IMR-90 (cell line): ENCODE measurements around the gene CDV3. TPM values are rescaled to one million over a fixed set of nuclear protein-coding genes. Genes with fewer than 3 reads are reported as not detected.

Source experiments
- ATAC-seq: fragments of 200-7000 bp; cut with Tn5 transposase; 2 replicates; pipeline ENCODE4 v1.9.1; 2020; ENCODE audit warnings: low read depth, mild to moderate bottlenecking, moderate library complexity
- BruUV-seq: library from RNA; stranded (reverse); fragments of 400-500 nt; replicated peaks from 2 replicates; lab custom pipeline; 2021; lab: Mats Ljungman, UMichigan
- CTCF ChIA-PET: fragments of 300-600 bp; formaldehyde crosslinking; extraction: SDS; loops from one replicate; lab custom pipeline; 2021; ENCODE audit warnings: antibody characterized with exemption; lab: Yijun Ruan, JAX
- POLR2A ChIA-PET: fragments of 300-600 bp; sonication (Branson Sonifier 250); formaldehyde crosslinking; loops from one replicate; lab custom pipeline; 2022; ENCODE audit warnings: antibody characterized with exemption; ENCODE audit not compliant: unreplicated experiment; lab: Charles Lee
- DNase-seq: peaks from one replicate; pipeline ENCODE4 v3.0.0; 2013
- H2AFZ ChIP-seq: replicated peaks from 2 replicates; pipeline ENCODE3; 2013; ENCODE audit warnings: low read length, mild to moderate bottlenecking; ENCODE audit not compliant: poor library complexity
- H2AK5ac ChIP-seq: 2 replicates; pipeline ENCODE4 v1.6.1; 2013; ENCODE audit warnings: low read depth, low read length, inconsistent platforms
- H2AK9ac ChIP-seq: replicated peaks from 2 replicates; pipeline ENCODE3; 2013; ENCODE audit warnings: mild to moderate bottlenecking, low read depth, low read length, moderate library complexity; ENCODE audit not compliant: poor library complexity
- H2BK120ac ChIP-seq: 2 replicates; pipeline ENCODE4 v1.6.1; 2013; ENCODE audit warnings: low read depth, low read length, inconsistent platforms
- H2BK15ac ChIP-seq: 3 replicates; pipeline ENCODE4 v1.6.1; 2013; ENCODE audit warnings: low read depth, low read length, inconsistent platforms
- H2BK20ac ChIP-seq: 2 replicates; pipeline ENCODE4 v1.6.1; 2013; ENCODE audit warnings: low read depth, mild to moderate bottlenecking, inconsistent platforms, low read length, moderate library complexity
- H2BK5ac ChIP-seq: 2 replicates; pipeline ENCODE4 v1.6.1; 2013; ENCODE audit warnings: mild to moderate bottlenecking, low read depth, low read length, inconsistent platforms; ENCODE audit not compliant: poor library complexity, severe bottlenecking
- H3K14ac ChIP-seq: replicated peaks from 2 replicates; pipeline ENCODE4 v1.6.1; 2013; ENCODE audit warnings: low read depth, low read length, inconsistent platforms
- H3K18ac ChIP-seq: 2 replicates; pipeline ENCODE4 v1.6.1; 2013; ENCODE audit warnings: low read depth, low read length, control low read depth
- H3K23ac ChIP-seq: 2 replicates; pipeline ENCODE4 v1.6.1; 2013; ENCODE audit warnings: low read depth, low read length, inconsistent platforms
- H3K27ac ChIP-seq: 2 replicates; pipeline ENCODE4 v1.5.1; 2013; ENCODE audit warnings: mild to moderate bottlenecking, control low read depth, low read length; ENCODE audit not compliant: insufficient read depth
- H3K27me3 ChIP-seq: 2 replicates; pipeline ENCODE4 v1.6.1; 2013; ENCODE audit warnings: low read length; ENCODE audit not compliant: control insufficient read depth, insufficient read depth
- H3K36me3 ChIP-seq: 2 replicates; pipeline ENCODE4 v1.6.1; 2013; ENCODE audit warnings: low read length, mixed read lengths; ENCODE audit not compliant: control insufficient read depth, insufficient read depth
- H3K4ac ChIP-seq: 2 replicates; pipeline ENCODE4 v1.6.1; 2013; ENCODE audit warnings: low read depth, low read length, inconsistent platforms
- H3K4me1 ChIP-seq: 2 replicates; pipeline ENCODE4 v1.6.1; 2013; ENCODE audit warnings: low read length, mixed read lengths; ENCODE audit not compliant: control insufficient read depth, insufficient read depth
- H3K4me2 ChIP-seq: 2 replicates; pipeline ENCODE4 v1.6.1; 2013; ENCODE audit warnings: low read depth, mild to moderate bottlenecking, control low read depth, low read length, moderate library complexity
- H3K4me3 ChIP-seq: 2 replicates; pipeline ENCODE4 v1.5.1; 2013; ENCODE audit warnings: low read depth, mild to moderate bottlenecking, control low read depth, low read length, moderate library complexity; ENCODE audit not compliant: insufficient read depth
- H3K56ac ChIP-seq: 2 replicates; pipeline ENCODE4 v1.6.1; 2013; ENCODE audit warnings: low read length, inconsistent platforms; ENCODE audit not compliant: insufficient read depth; ENCODE audit errors: extremely low read depth
- H3K79me1 ChIP-seq, 2 experiments: 2 replicates each; pipeline ENCODE4 v1.6.1; 2013; ENCODE audit warnings: low read length in 2 of 2, inconsistent platforms in 1 of 2, low read depth in 1 of 2
- H3K9ac ChIP-seq: 2 replicates; pipeline ENCODE4 v1.6.1; 2013; ENCODE audit warnings: low read depth, low read length, control low read depth
- H3K9me1 ChIP-seq: 2 replicates; pipeline ENCODE4 v1.6.1; 2013; ENCODE audit warnings: low read length, inconsistent platforms; ENCODE audit not compliant: insufficient read depth
- H3K9me3 ChIP-seq: 2 replicates; pipeline ENCODE4 v1.6.1; 2013; ENCODE audit warnings: low read length; ENCODE audit not compliant: control insufficient read depth, insufficient read depth
- H4K20me1 ChIP-seq: 2 replicates; pipeline ENCODE4 v1.6.1; 2013; ENCODE audit warnings: low read length, inconsistent platforms; ENCODE audit not compliant: insufficient read depth
- H4K5ac ChIP-seq: 2 replicates; pipeline ENCODE4 v1.6.1; 2013; ENCODE audit warnings: mild to moderate bottlenecking, low read depth, low read length, control low read depth
- H4K8ac ChIP-seq, 2 experiments: 2 replicates each; pipeline ENCODE4 v1.6.1; 2013; ENCODE audit warnings: low read depth in 2 of 2, low read length in 2 of 2, control low read depth in 1 of 2, inconsistent platforms in 1 of 2
- H4K91ac ChIP-seq: 2 replicates; pipeline ENCODE4 v1.6.1; 2013; ENCODE audit warnings: low read depth, low read length, inconsistent platforms; ENCODE audit not compliant: insufficient read depth
- BHLHE40 ChIP-seq: fragments of 150-350 bp; IDR thresholded peaks from 2 replicates; pipeline ENCODE4 v1.6.1; 2016; ENCODE audit warnings: mild to moderate bottlenecking, low read depth, low read length
- CEBPB ChIP-seq: IDR thresholded peaks from 2 replicates; pipeline ENCODE4 v1.6.1; 2012; ENCODE audit warnings: low read depth, low read length, improper control_type of control experiment
- CHD1 ChIP-seq: IDR thresholded peaks from 2 replicates; pipeline ENCODE4 v1.6.1; 2012; ENCODE audit warnings: low read depth, low read length, improper control_type of control experiment
- FOS ChIP-seq: fragments of 150-350 bp; IDR thresholded peaks from 2 replicates; pipeline ENCODE4 v1.6.1; 2016; ENCODE audit warnings: low read depth, low read length
- MAFK ChIP-seq: IDR thresholded peaks from 2 replicates; pipeline ENCODE4 v1.6.1; 2012; ENCODE audit warnings: low read depth, low read length, improper control_type of control experiment
- MAZ ChIP-seq: IDR thresholded peaks from 2 replicates; pipeline ENCODE4 v1.6.1; 2012; ENCODE audit warnings: low read depth, mild to moderate bottlenecking, low read length, improper control_type of control experiment, moderate library complexity, borderline replicate concordance
- MXI1 ChIP-seq: IDR thresholded peaks from 2 replicates; pipeline ENCODE4 v1.6.1; 2012; ENCODE audit warnings: low read depth, mild to moderate bottlenecking, low read length, moderate library complexity, borderline replicate concordance
- NFE2L2 ChIP-seq: fragments of 150-350 bp; IDR thresholded peaks from 2 replicates; pipeline ENCODE4 v1.6.1; 2016; ENCODE audit warnings: low read depth, mild to moderate bottlenecking, low read length
- RAD21 ChIP-seq: IDR thresholded peaks from 2 replicates; pipeline ENCODE4 v1.6.1; 2012; ENCODE audit warnings: low read length, improper control_type of control experiment
- RFX5 ChIP-seq: IDR thresholded peaks from 2 replicates; pipeline ENCODE4 v1.8.0; 2012; ENCODE audit warnings: low read depth, mild to moderate bottlenecking, low read length, moderate library complexity
- SMC3 ChIP-seq: fragments of 150-350 bp; IDR thresholded peaks from 2 replicates; pipeline ENCODE4 v1.6.1; 2016; ENCODE audit warnings: low read depth, mild to moderate bottlenecking, antibody characterized with exemption, low read length, moderate library complexity
- WGBS, 2 experiments: methylation state at CpG; one replicate each; pipeline versions ENCODE4 v1.1.5 to v1.1.7; 2013; ENCODE audit warnings: missing lambda C conversion rate in 2 of 2; ENCODE audit not compliant: insufficient read length in 1 of 2; ENCODE audit errors: extremely low coverage in 2 of 2; 5-methylcytosine and 5-hydroxymethylcytosine counted together
- dilution Hi-C: fragments of 300-500 bp; cut with HindIII; formaldehyde crosslinking; loops from one replicate; pipeline ENCODE4 v1.14.3; 2018; ENCODE audit warnings: low sequenced_read_pairs; ENCODE audit not compliant: unreplicated experiment
- in situ Hi-C: fragments of 300-500 bp; cut with MboI; formaldehyde crosslinking; loops from 3 replicates; pipeline ENCODE4 v1.14.3; 2019; ENCODE audit warnings: low sequenced_read_pairs, inconsistent platforms, mixed read lengths
- intact Hi-C: fragments of 100-400 bp; cut with micrococcal nuclease; formaldehyde crosslinking; loops from 2 replicates; pipeline ENCODE4 v1.10.0; 2022
- polyA plus RNA-seq, 3 experiments: library from polyadenylated mRNA; depleted of rRNA; stranded (reverse); fragments of >200 nt; gene quantifications; 2 replicates each; pipeline ENCODE4 v1.2.3, GENCODE V29; 2012; ENCODE audit warnings: low replicate concordance in 1 of 3
- total RNA-seq: library from RNA; depleted of rRNA; stranded (reverse); fragments of >200 nt; gene quantifications from 2 replicates; pipeline ENCODE4 v1.2.3, GENCODE V29; 2012
- TF ChIP-seq, protein P1 (sequence below): fragments of 150-350 bp; IDR thresholded peaks from 2 replicates; pipeline ENCODE4 v1.6.1; 2016; ENCODE audit warnings: low read depth, mild to moderate bottlenecking, low read length, moderate library complexity, borderline replicate concordance
- TF ChIP-seq, protein P2 (sequence below): fragments of 150-350 bp; IDR thresholded peaks from 2 replicates; pipeline ENCODE4 v1.6.1; 2017; ENCODE audit warnings: mild to moderate bottlenecking, antibody characterized with exemption, low read length, low read depth

Gene CDV3
- total and polyA plus RNA-seq, 2 of the 4 experiments (the other 2 are of a cell fraction) = 93.6 to 120 TPM

GRCh38 chr3:133532951-133533350 lies 40.5 kb upstream of the CDV3 start:
- ATAC-seq (peak; percentile 27), DNase-seq (peak; percentile 81)
- POLR2A ChIA-PET = interaction anchor here (0.6 kb wide), 1 partner anchor 829 kb away, joined by 4 read pairs; no protein-coding TSS in a partner anchor
- peak overlapping the region; percentile 36 to 92; a peak in 3 of 4 replicates for H4K8ac ChIP-seq
- H3K4ac ChIP-seq = peak overlapping the region; percentile 95
- H3K18ac ChIP-seq = peak overlapping the region; percentile 59
- TF ChIP-seq, protein P1, sequence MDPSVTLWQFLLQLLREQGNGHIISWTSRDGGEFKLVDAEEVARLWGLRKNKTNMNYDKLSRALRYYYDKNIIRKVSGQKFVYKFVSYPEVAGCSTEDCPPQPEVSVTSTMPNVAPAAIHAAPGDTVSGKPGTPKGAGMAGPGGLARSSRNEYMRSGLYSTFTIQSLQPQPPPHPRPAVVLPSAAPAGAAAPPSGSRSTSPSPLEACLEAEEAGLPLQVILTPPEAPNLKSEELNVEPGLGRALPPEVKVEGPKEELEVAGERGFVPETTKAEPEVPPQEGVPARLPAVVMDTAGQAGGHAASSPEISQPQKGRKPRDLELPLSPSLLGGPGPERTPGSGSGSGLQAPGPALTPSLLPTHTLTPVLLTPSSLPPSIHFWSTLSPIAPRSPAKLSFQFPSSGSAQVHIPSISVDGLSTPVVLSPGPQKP = no peak
- TF ChIP-seq NFE2L2 (no peak), SMC3 (no peak), RAD21 (no peak), FOS (no peak), MAZ (no peak), RFX5 (no peak), MAFK (no peak), CHD1 (no peak), MXI1 (no peak), BHLHE40 (no peak), CEBPB (no peak)
- TF ChIP-seq, protein P2, sequence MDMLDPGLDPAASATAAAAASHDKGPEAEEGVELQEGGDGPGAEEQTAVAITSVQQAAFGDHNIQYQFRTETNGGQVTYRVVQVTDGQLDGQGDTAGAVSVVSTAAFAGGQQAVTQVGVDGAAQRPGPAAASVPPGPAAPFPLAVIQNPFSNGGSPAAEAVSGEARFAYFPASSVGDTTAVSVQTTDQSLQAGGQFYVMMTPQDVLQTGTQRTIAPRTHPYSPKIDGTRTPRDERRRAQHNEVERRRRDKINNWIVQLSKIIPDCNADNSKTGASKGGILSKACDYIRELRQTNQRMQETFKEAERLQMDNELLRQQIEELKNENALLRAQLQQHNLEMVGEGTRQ = no peak
- no peak overlapping the region for H3K4me2 ChIP-seq
- H3K27me3 ChIP-seq = no peaks in the 10 kb centered on the region
- in situ Hi-C loops = no loop called here
- H3K23ac ChIP-seq = peak overlapping the region; percentile 74
- no CpG with 5 or more reads among the region's 5 CpGs for WGBS, 2 experiments
- no peaks in the 10 kb centered on the region for H4K20me1 ChIP-seq
- H4K5ac ChIP-seq = peak overlapping the region; percentile 50; the same call in 1 of the 2 replicates
- H3K9me3 ChIP-seq = peaks cover 2% of the 10 kb centered on the region; the same call in 1 of the 2 replicates
- H3K9ac ChIP-seq = no peak overlapping the region
- H2BK15ac ChIP-seq = peak overlapping the region; percentile 67; the same call in 1 of the 3 replicates
- H3K79me1 ChIP-seq = peaks cover 0 to 3% of the 10 kb centered on the region in 2 experiments; a peak in 1 of 4 replicates
- peak overlapping the region; percentile 93 for H2BK5ac ChIP-seq
- CTCF ChIA-PET = interaction anchor here (1.1 kb wide), 1 partner anchor 45 kb away, joined by 3 read pairs; no protein-coding TSS in a partner anchor
- H3K9me1 ChIP-seq = peaks cover 24% of the 10 kb centered on the region
- H3K36me3 ChIP-seq = no peaks in the 10 kb centered on the region
- peak overlapping the region; percentile 29 for H2AFZ ChIP-seq
- H2AK9ac ChIP-seq = peak overlapping the region; percentile 91
- H3K27ac ChIP-seq = peak overlapping the region; percentile 75
- H2AK5ac ChIP-seq = peak overlapping the region; percentile 88
- dilution Hi-C loops = no loop called here
- H2BK20ac ChIP-seq = peak overlapping the region; percentile 98
- peak overlapping the region; percentile 78 for H3K14ac ChIP-seq
- peak overlapping the region; percentile 85 for H4K91ac ChIP-seq
- no peak overlapping the region for H3K4me3 ChIP-seq
- intact Hi-C loops = loop anchor here (2.0 kb wide), 1 partner anchor 42 kb away; no protein-coding TSS in a partner anchor
- peak overlapping the region; percentile 80; the same call in 1 of the 2 replicates for H3K56ac ChIP-seq
- peak overlapping the region; percentile 94 for H2BK120ac ChIP-seq
- no TSS peak for BruUV-seq
- peaks cover 27% of the 10 kb centered on the region for H3K4me1 ChIP-seq
